DND-41 (cell line): ENCODE results near the gene VTI1A.

ENCODE experiments used
- EZH2 ChIP-seq: IDR thresholded peaks from 3 replicates; pipeline ENCODE4 v1.6.1; 2012; ENCODE audit warnings: borderline replicate concordance, low read depth, mild to moderate bottlenecking, moderate library complexity, low read length, inconsistent platforms; ENCODE audit not compliant: severe bottlenecking
- TF ChIP-seq, protein P1 (sequence below): IDR thresholded peaks from 2 replicates; pipeline ENCODE4 v1.5.1; 2012; ENCODE audit warnings: borderline replicate concordance, low read length, moderate library complexity, mild to moderate bottlenecking; ENCODE audit not compliant: poor library complexity, severe bottlenecking; ENCODE audit errors: extremely low read depth

DNA sequence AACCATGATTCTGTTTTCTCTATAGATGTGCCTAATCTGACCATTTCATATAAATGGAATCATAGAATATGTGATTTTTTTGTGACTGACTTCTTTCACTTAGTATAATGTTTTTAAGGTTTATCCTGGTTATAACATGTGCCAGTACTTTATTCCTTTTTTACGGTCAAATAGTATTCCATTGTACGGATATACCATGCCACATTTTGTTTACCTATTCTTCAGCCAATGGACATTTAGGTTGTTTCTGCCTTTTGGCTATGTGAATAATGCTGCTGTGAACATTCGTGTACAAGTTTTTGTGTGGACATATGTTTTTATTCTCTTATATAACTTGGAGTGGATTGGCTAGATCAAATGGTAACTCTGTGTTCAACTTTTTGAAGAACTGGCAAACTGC is 324.7 kb downstream of the VTI1A start:
- TF ChIP-seq, protein P1, sequence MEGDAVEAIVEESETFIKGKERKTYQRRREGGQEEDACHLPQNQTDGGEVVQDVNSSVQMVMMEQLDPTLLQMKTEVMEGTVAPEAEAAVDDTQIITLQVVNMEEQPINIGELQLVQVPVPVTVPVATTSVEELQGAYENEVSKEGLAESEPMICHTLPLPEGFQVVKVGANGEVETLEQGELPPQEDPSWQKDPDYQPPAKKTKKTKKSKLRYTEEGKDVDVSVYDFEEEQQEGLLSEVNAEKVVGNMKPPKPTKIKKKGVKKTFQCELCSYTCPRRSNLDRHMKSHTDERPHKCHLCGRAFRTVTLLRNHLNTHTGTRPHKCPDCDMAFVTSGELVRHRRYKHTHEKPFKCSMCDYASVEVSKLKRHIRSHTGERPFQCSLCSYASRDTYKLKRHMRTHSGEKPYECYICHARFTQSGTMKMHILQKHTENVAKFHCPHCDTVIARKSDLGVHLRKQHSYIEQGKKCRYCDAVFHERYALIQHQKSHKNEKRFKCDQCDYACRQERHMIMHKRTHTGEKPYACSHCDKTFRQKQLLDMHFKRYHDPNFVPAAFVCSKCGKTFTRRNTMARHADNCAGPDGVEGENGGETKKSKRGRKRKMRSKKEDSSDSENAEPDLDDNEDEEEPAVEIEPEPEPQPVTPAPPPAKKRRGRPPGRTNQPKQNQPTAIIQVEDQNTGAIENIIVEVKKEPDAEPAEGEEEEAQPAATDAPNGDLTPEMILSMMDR: no peak
- TF ChIP-seq EZH2: no peak
